HG03457 (cell line): Measurements from ENCODE around the gene MBOAT7.
A peak's percentile ranks its signal among the peaks of the same experiment; 100 is the strongest.
"Not testable (repeated sequence)": the region's sequence is repeated elsewhere in the genome, so short reads cannot be mapped to it uniquely, and the experiment has no call there.

ENCODE experiments used
- ATAC-seq: cut with Tn5 transposase; IDR thresholded peaks from one replicate; pipeline ENCODE4 v1.9.1; 2021; ENCODE audit warnings: moderate number of reproducible peaks; ENCODE audit not compliant: unreplicated experiment

The MBOAT7 gene, protein sequence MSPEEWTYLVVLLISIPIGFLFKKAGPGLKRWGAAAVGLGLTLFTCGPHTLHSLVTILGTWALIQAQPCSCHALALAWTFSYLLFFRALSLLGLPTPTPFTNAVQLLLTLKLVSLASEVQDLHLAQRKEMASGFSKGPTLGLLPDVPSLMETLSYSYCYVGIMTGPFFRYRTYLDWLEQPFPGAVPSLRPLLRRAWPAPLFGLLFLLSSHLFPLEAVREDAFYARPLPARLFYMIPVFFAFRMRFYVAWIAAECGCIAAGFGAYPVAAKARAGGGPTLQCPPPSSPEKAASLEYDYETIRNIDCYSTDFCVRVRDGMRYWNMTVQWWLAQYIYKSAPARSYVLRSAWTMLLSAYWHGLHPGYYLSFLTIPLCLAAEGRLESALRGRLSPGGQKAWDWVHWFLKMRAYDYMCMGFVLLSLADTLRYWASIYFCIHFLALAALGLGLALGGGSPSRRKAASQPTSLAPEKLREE

DNA sequence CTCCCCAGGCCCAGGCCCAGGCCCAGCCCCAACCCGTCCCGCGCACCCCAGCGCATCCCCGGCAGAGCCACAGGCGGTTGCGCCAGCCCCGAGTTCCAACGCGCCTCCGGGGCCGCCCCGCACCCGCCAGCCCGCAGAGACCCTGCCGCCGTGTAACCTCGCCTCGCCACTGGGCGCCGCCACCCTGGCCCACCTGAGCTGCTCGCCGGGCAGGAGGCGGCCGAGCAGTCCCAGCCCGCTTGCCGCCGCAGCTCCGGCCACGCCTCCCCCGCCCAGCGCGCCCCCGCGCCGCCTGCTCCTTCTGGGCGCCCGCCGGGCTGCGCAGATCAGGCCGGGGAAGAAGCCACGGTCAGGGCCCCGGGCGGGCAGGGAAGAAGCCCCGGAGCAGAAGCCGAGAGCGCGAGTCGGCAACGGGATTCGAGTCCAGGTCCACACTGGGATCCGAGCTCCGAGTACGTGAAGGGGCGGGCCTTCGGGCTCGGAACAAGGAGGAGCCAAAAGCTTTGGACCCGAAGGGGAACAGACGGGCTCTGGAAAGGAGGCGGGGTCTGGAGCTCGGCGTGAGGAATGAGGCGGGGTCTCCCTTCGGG lies at the start of gene MBOAT7:
Gene MBOAT7, minus strand, starts transcription at position 436 of the 590 bp plus-strand sequence. CDS start 1,072 bp downstream, outside the sequence.
- peak; percentile 31 for ATAC-seq

DNA sequence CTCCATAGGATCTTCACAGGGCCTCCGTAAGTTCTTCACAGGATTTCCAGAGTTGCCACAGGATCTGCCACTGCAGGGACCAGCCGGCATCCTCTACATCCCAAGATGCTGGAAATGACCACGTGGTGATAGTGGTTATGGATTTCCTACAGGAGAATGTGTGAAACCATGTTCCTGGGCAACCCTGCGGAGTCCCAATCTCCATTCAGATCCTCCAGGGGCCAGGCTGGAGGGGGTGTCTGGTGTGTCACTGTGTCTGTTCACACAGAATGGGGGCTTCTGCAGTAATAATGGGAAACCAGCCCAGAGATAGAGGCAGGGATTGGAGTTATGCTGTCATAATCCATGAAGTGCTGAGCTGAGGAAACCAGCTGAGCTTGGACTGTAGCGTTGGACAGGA lies 44.6 kb upstream of the MBOAT7 start:
- ATAC-seq: no peak

DNA sequence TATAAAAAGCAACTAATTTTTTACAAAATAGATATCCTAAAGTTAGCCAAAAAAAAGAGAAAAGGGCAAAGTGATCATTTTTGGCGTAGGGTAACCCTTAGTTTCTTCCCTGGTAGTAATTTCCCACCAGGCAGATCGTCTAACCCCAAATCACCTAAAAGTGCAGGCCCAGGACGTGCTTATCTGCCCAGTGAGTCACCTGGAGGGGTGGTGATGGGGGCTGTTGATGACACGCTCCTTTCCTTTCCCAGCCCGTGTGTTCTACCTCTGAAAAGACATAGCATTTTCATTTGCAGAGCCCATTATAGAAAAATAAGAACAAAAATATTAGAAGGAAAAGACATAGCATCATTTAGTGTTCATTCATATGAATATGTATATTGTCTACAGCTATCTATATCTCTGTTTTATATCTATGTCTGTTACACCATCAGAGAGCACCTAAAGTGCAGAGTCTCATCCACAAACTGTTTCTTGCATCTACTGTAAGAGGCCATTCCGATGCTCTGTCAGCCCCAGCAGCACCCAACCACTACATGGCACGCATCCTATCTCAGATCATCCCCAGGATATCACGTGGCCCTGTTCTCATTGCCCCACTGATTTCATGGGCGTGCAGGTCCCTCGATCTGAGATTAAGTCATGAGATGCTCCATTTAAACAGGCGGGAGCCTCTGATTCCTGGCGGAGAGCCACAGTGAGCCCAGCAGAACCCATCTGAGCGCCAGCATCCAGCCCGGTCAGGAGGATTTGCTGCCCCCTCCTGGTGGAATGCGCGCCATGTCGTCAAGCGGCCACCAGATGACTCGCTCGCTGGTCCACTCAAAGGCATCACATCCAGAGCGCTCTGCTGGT lies 41.9 kb upstream of the MBOAT7 start:
- ATAC-seq: no peak

DNA sequence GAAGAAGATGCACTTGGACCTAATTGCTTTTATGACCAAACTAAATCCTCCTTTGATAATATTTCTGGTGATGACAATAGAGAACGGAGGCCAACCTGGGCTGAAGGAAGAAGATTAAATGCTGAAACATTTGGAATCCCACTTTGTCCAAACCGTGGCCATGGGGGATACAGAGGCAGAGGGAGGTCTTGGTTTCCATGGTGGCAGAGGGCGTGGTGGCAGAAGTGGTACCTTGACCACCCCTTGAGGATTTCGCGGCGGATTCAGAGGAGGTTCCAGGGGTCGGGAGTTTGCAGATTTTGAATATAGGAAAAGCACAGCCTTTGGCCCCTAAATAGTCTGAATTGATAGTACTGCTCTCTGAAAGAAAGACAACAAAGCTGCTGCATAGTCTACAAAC lies 40.7 kb upstream of the MBOAT7 start:
- no peak for ATAC-seq

DNA sequence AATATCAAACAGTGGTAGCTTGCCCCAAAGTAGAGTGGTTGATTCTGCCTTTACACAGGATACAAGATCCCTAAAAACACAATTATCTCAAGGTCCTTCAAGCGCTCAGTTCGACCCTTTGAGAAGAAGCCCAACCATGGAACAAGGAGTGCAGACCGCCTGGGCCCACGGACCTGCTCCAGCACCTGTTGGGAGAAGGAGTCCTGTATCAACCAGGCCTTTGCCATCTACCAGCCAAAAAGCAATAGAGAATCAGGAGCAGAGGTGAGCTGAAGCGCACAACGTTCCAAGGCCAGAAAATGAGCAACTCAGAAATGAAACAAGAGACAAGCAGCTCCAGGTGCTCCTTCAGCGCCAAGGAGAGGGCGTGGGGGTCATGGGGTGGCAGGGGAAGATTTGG lies 39.8 kb upstream of the MBOAT7 start:
- ATAC-seq: no peak

DNA sequence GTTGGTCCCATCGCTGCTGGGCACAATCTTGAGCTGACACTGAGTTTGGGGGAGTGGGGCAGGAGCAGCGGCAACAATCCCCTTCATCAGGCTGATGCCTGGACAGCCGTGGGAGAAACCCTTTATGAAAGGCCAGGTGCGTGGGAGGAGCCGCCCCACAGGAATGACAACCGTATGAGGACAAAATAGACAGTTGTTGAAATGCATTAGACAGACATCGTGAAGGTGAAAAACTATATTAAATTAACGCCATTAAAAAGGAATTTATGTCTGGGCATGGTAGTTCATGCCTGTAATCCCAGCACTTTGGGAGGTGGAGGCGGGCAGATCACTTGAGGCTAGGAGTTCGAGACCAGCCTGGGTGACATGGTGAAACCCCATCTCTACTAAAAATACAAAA lies 35.2 kb upstream of the MBOAT7 start:
- not testable (repeated sequence) for ATAC-seq

DNA sequence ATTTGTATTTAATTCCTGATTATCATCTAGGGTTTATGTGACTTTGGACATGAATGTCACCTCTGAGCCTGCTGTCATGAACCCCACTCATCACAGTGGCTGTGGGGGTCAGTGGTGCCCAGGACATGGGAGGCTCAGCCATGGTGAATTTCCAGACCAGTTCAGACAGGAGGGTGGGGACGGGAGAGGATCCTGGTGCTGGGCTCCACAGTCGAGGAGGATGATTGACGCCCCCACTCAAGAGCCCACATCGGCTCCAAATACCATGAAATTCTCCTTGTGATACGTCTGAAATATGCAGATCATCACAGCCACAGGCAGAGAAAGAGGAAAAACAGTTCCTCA lies 34.5 kb upstream of the MBOAT7 start:
- ATAC-seq: not testable (repeated sequence)

DNA sequence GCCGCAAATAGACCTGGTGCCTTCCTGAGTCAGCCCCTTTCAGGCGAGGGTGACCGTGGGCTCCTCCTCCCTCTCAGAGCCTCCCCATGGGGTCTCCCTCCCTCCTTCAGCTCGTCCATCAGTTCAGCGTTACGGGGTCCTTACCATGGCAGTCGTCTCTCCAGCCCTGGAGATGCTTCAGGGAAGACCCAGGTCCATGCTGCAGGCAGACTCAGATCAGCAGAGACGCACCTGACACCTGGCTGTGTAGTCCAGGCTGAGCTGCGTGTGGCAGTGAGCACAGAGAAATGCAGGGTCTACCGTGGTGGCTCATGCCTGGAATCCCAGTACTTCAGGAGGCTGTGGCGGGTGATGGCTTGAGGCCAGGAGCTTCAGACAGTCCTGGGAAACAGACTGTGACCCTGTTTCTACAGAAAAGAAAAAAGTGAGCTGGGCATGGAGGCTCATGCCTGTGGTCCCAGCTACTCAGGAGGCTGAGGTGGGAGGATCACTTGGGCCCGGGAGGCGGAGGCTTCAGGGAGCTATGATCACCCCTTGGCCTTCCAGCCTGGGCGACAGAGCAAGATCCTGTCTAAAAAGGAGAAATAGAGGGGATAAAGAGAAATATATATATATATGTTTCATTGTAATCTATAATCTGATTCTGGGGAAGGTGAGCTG lies 34.0 kb upstream of the MBOAT7 start:
- not testable (repeated sequence) for ATAC-seq

DNA sequence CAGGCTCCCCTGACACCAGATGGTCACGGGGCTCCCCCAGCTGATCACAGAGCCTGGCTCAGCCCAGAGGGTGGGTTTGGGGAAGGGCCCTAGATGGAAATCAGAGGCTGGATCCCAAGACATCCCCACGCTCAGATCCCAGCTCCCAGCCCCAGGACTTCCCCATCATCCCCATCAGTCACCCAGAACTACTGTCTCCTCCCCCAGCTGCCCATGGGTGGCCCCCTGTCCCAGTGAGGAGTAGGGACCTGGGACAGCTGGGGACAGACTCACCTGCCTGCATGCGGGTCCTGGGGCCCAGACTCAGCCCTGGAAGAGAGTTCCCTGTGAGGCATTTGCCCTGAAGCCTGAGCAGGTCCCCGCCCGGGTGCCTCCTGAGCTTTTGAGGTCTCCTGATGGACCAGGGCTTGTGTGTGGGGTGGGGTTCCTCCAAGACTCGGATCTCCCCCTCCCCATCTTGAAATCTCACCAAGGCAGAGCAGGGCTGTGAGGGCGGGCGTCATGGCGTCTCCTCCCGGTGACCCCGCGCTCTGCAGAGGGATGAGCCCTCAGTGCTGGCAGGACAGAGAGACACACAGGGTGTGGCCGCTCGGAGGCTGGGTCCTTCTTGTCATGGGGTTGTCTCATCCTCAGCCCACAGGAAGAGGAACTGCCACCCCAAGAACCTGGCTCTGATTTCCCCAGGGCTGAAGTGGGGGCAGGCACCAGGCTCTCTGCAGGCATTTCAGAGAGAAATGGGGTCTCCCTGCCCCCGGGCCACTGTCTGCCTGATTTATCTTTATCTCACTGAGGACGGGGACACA lies 33.3 kb upstream of the MBOAT7 start, which contains the start of gene LILRB3:
Gene LILRB3, minus strand, starts transcription at position 534 of the 803 bp plus-strand sequence. Its CDS starts 31 bp downstream, at position 503.
- not testable (repeated sequence) for ATAC-seq

DNA sequence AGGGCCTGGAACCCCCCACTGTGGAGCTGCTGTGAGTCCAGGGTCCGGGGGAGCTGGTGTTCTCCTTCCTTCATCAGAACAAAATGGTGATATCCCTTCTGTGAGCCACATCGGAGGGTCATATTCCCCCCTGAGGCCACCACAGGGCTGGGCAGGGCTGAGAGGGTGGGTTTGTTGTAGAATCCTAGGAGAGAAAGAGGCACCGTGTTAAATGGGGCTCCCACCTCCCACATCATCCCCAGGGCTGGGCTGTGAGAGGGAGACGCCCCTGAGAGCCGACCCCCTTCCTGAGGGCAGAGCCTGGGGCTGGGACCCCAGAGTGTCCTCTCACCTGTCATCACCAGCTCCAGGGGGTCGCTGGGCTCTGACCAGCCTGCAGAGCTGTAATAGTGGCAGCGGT lies 32.6 kb upstream of the MBOAT7 start:
- ATAC-seq: not testable (repeated sequence)

DNA sequence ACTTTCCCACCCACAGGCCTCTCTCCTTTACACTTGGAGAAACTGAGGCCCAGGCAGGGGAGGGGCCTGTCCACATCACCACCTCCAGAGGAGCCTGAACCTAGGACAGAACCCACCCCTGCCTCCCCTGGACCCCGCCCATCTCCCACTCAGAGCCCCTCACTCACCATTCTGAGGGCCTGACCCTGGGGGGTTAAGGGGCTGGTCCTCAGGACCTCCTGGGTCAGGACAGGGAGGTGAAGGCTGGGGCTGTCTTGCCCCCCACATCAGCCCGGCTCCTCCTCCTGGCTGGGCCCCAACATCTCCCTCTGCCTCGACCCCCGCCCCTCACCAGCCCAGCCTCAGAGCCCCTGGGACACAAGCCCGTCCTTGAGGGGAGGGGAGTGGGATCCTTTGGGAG lies 30.3 kb upstream of the MBOAT7 start:
- not testable (repeated sequence) for ATAC-seq

DNA sequence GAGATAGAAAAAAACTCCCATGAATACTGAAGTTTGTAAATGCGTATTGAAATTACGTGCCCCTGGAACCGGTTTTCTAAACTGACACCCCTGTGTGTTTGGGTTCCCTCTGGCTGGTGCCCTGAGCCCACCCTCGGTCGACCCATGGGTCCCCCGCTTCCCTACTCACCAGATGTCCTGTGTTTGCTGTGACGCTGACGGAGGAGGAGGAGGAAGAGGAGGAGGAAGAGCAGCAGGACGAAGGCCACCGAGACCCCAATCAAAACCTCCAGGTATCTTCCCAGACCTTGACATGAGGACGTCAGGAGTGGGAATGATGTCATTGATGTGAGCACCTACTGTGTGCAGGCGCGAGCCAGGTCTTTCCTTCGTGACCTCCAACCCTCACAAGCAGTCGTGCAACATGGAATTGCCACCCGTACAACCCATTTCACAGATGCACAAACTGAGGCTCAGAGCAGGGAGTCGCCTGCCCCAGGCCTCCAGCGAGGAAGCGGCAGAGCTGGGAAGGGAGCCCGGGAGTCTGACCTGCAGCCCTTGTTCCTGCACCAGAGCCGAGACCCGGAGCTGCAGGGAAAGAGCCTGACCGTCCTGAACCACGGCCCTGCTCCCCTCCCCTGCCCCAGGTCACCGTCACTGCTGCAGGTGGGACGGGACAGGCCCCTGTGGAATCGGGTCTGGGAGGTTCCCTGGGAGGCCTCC lies 29.7 kb upstream of the MBOAT7 start:
- ATAC-seq: no peak

DNA sequence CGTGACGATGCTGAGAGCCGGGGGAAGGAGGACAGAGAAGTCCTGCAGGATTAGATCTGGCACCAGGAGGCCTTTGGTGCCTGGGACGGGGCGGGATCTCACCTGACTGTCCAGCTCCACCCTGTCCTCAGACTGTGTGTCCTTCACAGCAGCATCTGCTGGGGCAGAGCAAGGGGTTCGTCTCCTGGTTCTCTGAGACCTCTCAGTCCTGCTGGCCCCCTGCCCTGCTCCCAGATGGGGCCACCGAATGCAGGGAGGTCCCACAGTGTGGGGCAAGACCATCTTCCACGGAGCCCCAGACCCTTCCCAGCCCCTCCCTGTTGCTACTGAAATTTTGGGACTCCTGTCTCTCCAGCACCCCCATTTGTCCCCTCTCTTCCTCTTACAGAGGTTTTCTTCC lies 28.9 kb upstream of the MBOAT7 start:
- ATAC-seq: no peak

DNA sequence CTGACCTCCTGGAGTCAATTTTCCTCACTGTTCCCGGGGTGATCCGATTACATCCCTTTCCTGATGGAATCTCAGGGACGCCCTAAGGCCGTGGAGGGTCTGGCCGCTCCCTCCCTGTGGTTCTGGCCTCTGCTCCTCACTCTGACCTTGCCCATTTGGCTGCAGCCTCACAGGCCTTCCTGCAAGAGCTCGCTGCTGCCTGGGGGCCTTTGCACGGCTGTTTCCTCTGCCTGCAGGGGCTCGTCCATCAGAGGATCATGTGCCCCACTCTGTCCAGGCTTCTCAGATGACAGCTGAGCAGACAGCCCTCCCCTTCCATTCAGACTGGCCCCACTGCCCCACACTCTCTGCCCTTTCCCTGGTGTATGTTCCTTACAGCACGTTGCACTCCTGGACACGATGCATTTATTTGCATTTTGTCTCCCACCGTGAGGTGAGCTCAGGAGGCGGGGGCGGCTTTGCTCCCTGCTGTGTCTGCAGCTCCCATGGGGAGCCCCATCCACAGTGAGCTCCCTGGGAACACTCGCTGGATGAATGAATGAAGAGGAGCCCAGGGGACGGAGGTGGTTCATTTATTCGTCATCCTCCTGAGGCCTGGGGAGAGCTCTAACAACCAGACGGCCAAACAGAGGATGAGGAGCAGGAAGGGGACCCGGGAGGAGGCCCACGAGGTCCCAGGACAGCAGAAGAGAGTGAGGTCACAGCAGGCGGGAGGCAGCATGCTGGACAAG lies 28.3 kb upstream of the MBOAT7 start:
- not testable (repeated sequence) for ATAC-seq

DNA sequence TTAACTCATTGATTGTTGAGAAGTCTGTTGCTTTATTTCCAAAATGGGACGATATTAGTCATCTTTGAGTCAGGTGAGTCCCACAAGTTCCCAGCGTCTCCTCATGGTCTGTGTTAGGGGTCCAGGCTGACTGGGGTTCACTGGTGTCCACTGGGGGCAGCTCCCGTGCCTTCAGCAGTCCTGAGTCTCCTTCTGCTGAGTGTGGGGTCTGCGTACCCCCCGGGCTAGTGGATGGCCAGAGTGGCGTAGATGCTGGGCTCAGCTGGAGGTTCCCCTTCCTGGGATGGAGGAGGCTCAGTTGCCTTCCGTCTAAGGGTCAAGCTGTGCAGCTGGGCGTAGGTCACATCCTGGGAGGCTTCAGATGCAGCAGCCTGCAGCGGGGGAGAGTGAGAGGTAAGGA lies 27.5 kb upstream of the MBOAT7 start:
- ATAC-seq: no peak

DNA sequence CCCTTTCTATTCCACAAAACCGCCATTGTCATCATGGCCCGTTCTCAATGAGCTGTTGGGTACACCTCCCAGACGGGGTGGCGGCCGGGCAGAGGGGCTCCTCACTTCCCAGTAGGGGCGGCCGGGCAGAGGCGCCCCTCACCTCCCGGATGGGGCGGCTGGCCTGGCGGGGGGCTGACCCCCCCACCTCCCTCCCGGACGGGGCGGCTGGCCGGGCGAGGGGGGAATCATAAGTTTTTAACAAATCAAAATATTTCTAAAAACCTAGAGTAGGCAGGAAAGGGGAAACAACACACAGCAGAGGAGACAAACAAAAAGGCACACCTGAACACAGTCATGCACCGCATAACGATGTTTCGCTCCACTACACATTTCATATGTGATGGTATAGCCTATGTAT lies 25.4 kb upstream of the MBOAT7 start:
- not testable (repeated sequence) for ATAC-seq

DNA sequence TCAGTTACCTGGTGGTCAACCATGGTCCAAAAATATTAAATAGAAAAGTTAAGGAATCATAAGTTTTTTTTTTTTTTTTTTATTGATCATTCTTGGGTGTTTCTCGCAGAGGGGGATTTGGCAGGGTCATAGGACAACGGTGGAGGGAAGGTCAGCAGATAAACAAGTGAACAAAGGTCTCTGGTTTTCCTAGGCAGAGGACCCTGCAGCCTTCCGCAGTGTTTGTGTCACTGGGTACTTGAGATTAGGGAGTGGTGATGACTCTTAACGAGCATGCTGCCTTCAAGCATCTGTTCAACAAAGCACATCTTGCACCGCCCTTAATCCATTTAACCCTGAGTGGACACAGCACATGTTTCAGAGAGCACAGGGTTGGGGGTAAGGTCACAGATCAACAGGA lies 24.8 kb upstream of the MBOAT7 start:
- not testable (repeated sequence) for ATAC-seq

DNA sequence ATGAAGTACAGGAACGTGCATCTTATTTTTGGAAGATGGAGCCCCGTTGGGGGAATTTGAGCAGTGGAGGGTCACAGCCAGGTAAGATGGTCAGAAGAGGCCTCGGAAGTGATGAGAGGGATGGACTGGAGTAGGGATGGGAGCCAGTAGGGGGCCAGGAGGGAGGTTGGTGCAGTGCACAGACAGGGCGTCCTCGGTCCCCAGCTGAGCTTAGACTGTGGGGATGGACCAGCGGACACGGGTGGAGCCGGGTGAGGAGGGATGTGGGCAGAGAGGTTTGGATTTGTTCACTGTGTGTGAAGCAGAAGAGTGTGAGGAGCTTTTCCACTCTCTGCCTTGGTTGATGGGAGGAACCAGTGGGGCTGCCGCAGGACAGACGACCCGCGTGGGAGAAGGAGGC lies 21.9 kb upstream of the MBOAT7 start:
- ATAC-seq: no peak
